Activated CD8-positive, alpha-beta memory T cell treated with anti-CD3 and anti-CD28 coated beads for 48 hours (primary cell): ENCODE results near the gene MTCL1.
"Not testable (repeated sequence)": the region's sequence is repeated elsewhere in the genome, so short reads cannot be mapped to it uniquely, and the experiment has no call there.

Experiments used
- DNase-seq, 3 experiments: peaks; one replicate each; pipeline ENCODE4 v3.0.0-alpha.2; 2020; ENCODE audit warnings: low read depth in 2 of 3, low spot score in 2 of 3

Gene MTCL1

DNA sequence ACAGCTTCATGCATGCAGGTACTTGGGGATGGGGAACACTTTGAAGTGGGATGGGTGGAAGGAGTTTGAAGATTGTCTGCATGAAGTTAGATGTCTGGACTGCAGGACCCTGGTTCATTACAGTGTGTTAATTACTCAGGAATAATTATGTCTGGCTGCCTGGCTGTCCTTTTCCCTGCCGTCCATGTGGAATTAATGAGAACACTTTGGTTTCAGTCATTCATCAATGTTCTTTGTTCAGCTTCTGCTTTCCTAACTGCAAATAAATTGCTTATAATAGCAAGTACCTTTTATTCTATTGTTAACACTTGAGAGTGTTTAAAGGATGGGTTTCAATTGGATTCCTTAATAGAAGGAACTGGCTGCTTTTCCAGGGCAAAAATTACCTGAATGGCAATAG lies 35.8 kb downstream of the MTCL1 start:
- DNase-seq = no peak

DNA sequence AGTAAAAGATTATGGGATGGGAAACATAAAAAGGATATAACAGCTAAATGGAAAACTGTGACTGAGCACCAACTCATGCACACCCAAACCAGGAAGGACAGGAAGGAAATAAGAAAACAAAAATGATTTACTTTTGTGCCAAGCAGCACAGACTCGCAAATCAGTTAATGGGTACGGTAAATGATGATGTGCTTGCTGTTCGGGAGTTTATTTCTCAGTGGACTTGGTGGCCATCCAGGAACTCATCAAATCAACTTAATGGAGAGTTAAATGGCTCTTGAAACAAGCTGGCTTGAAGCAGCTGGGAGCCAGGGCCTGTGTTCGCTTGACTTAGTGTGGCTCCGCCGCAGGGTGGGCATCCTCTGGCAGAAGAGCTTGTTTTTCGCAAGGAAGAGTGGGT lies 36.2 kb downstream of the MTCL1 start:
- DNase-seq = no peak

DNA sequence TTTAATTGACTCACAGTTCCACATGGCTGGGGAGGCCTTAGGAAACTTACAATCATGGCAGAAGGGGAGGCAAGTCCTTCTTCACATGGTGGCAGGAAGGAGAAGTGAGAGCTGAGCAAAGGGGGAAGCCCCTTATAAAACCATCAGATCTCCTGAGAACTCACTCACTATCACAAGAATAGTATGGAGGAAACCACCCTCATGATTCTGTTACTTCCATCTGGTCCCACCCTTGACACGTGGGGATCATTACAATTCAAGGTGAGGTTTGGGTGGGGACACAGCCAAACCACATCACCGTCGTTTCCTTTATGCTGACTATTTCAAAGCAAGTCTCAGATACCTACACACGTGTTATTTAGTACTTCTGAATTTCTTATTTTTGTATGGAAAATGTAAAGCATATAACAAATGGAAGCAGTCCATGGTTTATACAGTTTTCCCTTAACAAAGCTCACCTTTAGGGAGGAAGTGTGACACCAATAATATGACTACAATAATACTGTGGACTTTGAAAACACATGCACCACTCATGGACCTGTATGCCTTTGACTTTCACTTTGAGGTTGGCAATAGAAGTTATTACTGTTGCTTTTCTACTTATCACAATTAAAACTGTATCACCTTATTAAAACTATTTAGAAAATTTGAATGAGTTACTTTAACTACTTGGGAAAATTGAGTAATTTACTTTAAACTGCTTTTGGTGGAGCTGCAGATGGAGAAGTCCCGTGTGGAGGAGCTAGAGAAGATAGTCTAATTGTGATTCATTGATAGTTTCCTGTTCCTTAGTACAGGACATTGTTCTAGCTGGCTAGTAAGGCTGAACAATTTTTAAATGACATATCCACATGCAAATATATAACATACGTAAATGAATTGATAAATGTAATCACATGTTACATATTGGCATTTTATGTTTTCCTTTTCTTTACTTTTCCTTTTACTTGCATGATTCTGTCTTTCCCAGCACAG lies 37.3 kb downstream of the MTCL1 start:
- no peak for DNase-seq

DNA sequence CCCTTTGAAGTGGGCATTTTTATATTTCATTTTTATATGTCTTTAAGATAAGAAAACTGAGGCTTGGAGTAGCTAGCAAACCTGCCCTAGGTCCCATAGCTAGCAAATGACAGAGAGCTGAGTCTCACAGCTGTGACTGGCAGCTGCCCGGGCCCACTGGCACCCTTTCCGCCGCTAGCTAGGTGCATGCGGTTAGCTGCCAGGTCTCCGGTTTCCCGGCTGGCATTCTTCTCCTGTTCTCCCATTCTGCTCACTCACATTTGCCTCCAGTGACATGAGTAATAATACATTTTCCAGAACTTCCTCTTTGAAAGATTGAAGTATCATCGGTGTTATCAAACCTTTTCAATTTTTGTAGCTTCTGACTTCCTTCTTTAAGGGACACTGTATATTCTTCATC lies 38.7 kb downstream of the MTCL1 start:
- no peak for DNase-seq

DNA sequence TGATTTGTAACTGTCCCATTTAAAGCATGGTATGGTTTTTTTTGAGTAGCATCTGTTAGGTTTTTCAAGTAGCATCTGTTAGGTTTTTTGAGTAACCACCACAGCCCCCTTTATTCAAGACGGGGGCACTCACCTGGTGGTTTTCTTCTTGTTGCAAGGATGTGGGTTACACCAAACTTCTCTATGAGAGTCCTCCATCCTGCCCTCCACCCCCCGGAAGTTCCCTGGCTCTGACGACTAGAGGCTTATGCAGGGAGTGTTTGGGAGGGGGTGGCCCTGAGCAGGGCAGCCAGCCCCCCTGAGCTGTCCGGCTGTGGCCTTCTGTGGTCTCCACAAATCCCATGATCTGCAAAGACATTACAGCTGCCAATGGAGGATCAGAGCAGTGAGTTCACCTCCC lies 39.3 kb downstream of the MTCL1 start:
- DNase-seq = no peak

DNA sequence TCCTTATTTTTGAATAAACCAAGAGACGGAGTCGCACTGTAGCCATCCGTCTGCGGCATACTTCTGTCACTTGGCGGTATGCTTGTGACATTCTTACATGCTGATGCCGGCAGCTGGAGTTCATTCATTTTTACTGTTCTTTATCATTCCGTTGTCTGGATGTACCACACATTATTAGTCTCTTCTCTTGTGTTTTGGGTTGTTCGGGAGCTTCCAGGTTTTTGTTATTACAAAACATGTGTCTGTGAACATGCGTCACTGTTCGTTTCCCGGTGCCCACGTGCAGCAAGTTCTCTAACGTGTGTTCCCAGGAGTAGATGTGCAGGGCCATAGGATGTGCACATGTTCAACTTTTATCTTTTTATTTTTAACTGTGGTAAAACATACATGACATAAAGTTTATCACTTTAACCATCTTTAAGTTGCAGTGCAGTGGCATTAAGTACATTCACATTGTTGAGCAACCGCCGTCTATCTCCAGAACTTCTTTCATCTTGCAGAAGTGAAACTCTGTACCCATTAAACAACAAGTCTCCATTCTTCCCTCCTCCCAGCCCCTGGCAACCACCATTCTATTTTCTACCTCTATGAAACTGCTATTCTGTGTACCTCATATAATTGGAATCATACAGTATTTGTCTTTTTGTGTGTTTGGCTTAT lies 40.1 kb downstream of the MTCL1 start:
- no peak for DNase-seq

DNA sequence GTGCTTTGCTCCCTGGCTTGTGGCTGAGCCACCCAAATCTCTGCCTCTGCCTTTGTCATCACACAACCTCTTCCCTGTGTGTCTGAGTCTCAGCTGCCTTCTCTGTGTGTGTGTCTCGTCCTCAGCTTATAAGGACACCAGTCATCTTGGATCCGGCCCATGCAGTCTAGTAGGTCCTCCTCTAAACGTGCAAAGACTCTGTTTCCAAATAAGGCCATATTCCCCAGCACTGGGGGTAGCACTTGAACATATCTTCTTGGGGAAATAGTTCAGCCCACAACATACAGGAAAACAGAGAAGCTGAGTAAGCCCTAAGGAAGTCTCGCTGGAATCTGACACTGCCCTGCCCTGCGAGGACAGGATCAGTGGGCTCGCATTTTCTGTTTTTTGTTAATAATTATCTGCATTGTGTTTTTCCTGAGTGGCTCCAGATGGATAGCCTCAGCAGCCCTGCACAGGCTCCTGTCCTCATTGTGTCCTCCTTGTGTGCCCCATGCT lies 42.1 kb downstream of the MTCL1 start:
- no peak for DNase-seq

DNA sequence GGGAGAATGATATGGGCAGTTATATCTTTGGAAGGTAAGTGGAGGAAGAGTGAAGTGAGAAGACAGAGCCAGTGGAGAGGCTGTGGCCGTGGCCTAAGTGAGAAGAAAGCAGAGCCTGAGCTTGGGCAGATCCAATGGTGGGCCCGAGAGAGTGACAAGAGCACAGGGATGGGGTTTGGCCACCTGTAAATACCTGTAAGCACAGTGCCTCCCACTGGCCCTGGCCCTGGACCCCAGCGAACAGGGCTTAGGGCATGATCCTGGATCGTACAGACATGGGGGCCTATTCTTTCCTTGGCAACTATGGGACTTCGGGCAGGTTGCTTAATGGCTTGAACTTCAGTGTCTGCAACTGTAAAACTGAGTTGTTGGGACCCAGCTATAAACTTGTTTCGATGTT lies 44.1 kb downstream of the MTCL1 start:
- DNase-seq = no peak

DNA sequence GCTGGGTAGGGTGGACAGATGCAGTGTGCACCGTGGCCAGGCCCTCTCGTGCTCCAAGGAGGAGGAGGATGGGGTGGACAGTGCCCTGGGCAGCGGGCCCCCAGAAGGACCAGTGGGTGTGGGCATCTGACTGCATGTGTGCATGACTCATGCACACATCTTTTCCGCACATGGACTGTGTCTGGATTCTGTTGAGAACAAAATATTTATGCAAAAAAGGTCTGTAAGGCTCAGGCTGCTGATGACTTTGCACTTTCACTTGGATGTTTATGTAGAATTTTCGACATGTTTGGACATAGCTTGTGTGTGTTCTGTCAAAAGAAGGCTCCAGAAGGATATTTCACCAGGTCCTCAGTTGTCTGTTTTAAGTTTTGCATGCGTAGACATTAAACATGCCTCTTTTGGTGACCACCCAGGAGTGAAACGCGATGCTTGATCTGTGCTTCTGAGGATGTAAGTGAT lies 45.6 kb downstream of the MTCL1 start:
- no peak for DNase-seq

DNA sequence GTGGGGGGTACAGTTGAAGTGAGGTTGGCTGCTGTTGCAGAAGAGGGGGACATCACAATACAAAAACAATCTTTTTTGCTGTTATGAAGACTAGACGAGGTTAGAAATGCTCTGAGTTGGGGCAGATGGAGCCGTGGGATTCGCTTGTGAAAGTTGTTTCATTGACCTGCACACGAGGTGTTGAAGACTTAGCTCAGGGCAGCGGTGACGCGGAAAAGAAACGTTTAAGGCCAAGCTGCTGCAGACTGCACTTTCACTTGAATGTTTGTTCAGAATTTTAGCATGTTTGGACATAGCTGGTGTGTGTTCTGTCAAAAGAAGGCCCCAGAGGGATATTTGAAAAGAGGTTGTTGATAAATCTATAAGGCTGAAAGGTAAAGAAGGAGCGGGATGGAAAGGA lies 46.3 kb downstream of the MTCL1 start:
- DNase-seq = no peak

DNA sequence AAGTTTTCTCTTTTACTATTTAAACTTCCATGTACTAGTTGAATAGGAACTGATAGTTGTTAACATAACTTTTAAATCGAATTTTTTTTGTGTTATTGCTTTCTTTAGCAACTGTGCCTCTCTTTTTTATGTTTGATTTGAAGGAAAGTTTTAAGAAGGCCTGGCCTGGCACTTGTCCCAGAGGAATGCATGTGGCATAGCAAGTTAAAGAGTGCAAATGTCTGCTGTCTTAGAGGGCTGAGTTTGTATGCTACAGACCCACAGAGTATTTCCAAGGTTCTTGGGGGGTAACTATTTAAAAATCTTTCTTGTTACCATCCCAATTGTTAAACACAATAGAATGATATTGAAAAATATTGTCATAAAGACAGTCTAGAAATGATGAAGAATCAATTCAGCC lies 47.0 kb downstream of the MTCL1 start:
- no peak for DNase-seq

DNA sequence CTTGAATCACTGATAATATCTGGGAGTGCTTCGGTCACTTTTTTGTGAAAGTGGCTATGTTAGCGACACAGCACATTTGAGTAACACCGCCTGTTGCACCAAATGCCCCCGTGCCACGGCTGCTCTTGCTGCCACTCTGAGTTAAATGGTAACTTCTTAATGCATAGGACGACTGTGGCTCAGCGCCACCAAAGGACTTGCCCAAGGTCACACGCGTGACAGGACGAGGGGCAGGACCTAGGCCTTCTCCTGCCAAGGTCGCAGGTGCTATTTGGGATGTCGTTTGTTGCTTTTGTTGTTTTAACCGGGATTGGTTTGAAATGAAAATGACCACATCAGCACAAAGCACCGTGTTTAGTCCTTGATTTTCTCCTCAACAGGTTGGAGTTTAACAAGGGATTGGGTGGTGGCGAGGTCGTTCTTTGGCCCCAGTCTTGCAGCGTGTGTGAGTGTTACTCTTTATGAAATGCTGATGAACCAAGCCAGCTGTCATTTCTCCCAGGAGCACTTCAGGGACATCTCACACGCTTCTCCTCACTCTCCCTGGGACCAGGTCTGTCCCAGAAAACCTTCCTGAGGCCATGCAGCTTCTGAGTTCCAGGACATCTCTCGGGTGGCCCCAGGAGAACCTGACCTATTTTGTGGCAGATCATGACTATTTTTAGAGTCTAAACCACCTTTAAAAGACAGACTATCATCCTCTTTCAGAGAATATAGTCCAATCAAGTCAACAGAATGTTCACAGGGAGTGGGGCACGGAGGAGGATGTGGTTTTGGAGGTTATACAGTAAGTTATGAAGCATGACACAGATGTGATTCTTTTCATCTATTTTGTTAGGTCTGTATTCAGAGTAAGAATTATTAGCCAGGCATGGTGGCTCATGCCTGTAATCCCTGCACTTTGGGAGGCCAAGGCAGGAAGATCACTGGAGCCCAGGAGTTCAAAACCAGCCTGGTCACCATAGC lies 49.9 kb downstream of the MTCL1 start:
- DNase-seq = no peak

DNA sequence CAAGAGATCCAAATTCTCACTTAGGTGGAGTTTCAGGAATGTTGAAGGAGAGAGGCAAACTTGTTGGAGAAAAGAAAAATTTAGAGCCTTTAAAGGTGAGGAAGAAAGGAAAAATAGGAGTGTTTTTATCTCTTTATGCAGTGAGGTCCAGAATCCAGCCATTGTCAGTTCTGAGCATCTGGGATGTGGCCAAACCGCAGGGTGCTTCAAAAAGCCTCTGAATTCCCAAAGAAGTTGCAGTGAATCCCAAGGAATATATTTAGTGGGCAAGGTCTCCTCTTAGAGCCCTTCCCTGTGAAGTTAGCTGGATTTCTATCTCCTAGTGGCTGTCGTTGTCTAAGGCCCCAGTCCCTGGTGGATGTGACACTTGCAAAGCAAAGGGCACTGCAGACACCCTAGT lies 51.2 kb downstream of the MTCL1 start:
- no peak for DNase-seq

DNA sequence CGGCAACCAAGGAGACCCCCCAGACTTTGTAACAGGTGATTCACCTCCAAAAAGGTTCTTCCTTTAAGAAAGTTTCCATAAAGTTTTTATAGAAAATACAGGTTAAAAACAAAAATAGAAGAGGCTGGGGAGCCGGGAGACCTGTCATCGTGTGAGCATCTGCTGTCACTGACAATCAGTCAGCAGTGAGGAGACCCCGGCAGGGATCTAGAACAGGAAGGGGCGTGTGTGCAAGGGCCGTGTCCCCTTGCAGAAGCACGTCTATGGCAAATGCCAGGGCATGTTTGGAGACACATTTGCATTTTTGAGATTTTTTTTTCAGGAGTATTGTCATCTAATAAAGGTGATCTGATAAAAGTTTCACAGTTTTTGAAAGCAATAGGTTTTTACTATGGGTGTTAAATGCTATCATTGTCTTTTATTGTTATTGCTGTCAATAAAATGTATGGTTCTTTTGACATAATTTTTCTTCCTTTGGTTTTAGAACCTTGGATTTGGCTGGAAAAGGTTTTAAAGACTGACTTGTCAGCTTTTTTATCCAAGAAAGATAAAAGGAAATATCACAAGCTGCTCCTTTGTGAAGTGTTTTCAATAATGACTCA lies 52.1 kb downstream of the MTCL1 start:
- no peak for DNase-seq

DNA sequence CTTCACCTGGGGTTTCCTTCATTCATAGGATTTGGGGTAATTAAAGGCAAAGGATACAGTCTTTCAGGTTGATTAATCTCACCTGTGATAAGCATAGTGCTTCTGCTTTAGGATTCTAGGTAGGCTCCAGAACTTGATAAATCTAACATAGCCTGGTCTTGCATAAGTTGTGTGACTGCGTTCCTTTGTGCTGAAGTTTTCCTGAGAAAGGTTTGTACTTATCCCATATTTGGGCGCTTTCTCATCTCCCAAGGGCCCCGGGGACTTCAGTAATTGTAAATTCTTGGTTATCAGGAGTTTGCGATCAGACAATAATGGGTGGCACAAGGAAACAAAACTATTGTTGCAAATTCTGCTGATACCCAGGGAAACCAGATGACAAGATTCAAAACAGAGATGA lies 53.1 kb downstream of the MTCL1 start:
- DNase-seq = no peak

DNA sequence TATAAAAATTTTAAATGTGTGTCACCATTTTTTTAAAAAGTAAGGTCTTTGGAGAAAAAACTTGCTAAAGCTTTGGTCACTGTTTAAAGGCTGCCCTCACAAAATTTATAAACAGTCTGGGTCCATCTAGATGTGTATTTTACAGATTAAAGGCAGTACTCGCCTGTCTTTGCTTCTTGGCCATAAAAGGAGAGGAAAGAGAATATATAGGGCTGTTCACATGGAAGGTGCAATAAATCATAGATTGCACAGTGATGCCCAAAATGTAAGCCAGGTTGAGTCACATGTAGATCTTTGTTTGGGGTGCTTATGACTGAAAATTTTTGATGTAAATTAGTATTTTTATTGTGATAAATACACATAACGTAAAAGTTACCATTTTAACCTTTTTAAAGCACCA lies 55.6 kb downstream of the MTCL1 start:
- no peak for DNase-seq

DNA sequence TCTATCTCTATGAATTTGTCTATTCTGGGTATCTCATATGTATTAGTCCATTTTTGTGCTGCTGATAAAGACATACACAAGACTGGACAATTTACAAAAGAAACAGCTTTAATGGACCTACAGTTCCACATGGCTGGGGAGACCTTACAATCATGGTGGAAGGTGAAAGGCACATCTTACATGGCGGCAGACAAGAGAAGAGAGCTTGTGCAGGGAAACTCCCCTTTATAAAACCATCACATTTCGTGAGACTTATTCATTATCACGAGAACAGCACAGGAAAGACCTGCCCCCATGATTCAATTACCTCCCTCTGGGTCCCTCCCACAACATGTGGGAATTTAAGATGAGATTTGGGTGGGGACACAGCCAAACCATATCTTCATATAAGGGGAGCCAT lies 56.2 kb downstream of the MTCL1 start:
- DNase-seq = not testable (repeated sequence)

DNA sequence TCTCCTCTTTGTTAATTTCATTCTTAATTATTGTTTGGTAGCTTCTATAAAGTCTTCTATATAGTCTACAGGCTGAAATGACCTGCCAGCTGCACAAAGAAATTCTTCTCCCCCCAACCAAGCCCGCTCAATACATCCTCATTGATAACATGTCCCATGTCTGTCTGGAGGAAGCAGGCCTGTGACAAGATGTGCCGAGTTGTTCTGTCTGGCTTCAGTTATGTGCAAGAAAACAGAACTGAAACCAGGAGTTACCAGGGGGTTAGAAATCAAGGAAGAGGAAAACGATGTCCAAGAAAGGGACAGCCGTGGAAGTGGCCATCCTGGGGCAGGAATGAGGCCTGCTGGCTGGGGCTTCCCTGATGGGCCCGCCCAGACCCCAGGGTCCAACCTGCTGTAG lies 57.6 kb downstream of the MTCL1 start:
- no peak for DNase-seq

DNA sequence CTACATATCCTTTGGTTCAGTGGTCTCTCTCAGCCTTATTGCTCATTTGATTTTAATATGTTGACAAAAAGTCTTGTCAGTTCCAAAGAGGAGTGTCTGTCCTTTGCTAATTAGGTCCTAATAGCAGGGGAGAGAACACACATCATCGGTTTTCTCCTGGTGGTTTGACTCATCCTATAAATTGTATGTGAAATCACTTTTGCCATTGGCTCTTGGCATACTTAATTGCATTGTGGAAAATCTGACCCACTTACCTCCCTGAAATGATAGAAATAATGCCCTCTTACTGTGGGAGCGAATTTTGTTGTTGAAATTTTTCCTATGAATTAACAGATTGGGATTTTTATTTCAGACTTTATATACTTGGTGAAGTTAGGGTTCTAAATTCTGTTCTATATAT lies 58.3 kb downstream of the MTCL1 start:
- no peak for DNase-seq

DNA sequence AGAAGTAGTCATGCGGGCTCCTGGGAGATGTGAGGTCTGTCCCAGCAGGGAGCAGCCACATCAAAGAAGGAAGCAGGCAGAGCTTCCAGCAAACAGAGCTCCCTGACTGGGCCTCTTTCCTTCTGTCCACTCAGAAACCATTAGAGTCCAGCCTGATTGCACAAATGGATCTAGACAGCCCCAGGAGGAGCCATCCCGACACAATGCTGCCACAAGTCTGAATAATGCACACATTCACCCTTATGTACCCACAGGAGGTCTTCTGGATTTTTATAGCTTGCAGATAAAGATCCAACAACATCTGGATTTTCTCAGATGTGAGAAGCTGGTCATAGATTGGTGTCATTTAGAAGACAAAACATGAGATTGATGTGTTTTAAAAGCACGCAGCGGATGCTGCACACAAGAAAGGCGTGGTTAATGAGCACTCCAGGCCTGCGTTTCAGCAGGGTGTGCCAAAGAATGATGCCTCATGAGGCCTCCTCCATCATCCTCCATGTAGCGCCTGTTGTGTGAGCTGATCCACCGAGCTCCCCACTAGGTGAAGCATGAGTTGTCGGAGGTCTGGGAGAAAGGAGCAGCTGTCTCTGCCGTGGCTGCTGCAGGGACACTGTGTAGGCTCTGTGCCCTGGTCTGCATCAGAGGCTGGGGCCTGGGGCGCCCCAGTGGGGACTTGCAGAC lies 60.6 kb downstream of the MTCL1 start:
- no peak for DNase-seq
